Measurements from ENCODE around the gene PSMB7. TPM values are rescaled to one million over a fixed set of nuclear protein-coding genes. Genes with fewer than 3 reads are reported as not detected.
A peak's percentile ranks its signal among the peaks of the same experiment; 100 is the strongest.

PSMB7 gene
- total RNA-seq, 4 donors from 2014 or later: 74.7 to 181 (median 100) TPM

- H3K27ac ChIP-seq: peak overlapping the region in 1 of 4 donors; percentile 45
- no peaks in the 10 kb centered on the region for H3K27me3 ChIP-seq
- H3K4me3 ChIP-seq: no peak overlapping the region
- peaks cover 4 to 89% (median 11%) of the 10 kb centered on the region in 3 donors for H3K36me3 ChIP-seq
- TF ChIP-seq CTCF (IDR thresholded peaks at IDR 0.05): no peak
- no peak for TF ChIP-seq POLR2A (IDR thresholded peaks at IDR 0.05)
- TF ChIP-seq EP300 (IDR thresholded peaks at IDR 0.05): no peak
- H3K9me3 ChIP-seq: no peaks in the 10 kb centered on the region
- DNase-seq (ENCODE audit: low spot score in 2 of 2): no peak
- 87 to 91% methylated on average over 30 of the region's 34 CpGs for WGBS, 2 donors
- peaks cover 0 to 21% (median 10%) of the 10 kb centered on the region in 4 donors for H3K4me1 ChIP-seq
Observed at GRCh38 chr9:124346347-124347163, 68.7 kb downstream of the PSMB7 start.

- no peak for TF ChIP-seq POLR2A (IDR thresholded peaks at IDR 0.05)
- no peak for TF ChIP-seq EP300 (IDR thresholded peaks at IDR 0.05)
- no peak for TF ChIP-seq CTCF (IDR thresholded peaks at IDR 0.05)
- DNase-seq (ENCODE audit: low spot score in 2 of 2): no peak
- Histone ChIP-seq H3K4me3 (no peak overlapping the region), H3K27me3 (no peaks in the 10 kb centered on the region), H3K36me3 (peaks cover 4 to 87% (median 11%) of the 10 kb centered on the region in 3 donors), H3K27ac (peak overlapping the region in 1 of 4 donors; percentile 45), H3K4me1 (peaks cover 0 to 21% (median 10%) of the 10 kb centered on the region in 4 donors), H3K9me3 (no peaks in the 10 kb centered on the region)
- 62 to 78% methylated on average over 7 to 9 of the region's 9 CpGs for WGBS, 2 donors
Observed at GRCh38 chr9:124345751-124346281, 69.4 kb downstream of the PSMB7 start.

GRCh38 chr9:124345063-124345462, 70.2 kb downstream of the PSMB7 start:
- Histone ChIP-seq H3K4me1 (peaks cover 0 to 21% (median 10%) of the 10 kb centered on the region in 4 donors), H3K27me3 (no peaks in the 10 kb centered on the region), H3K27ac (peak overlapping the region in 2 of 4 donors; percentile 84 to 90), H3K36me3 (peaks cover 4 to 87% (median 11%) of the 10 kb centered on the region in 3 donors), H3K9me3 (no peaks in the 10 kb centered on the region), H3K4me3 (no peak overlapping the region)
- WGBS, 2 donors: 70 to 82% methylated on average over 14 of the region's 14 CpGs
- DNase-seq (ENCODE audit: low spot score in 2 of 2): no peak
- TF ChIP-seq POLR2A (IDR thresholded peaks at IDR 0.05): no peak
- no peak for TF ChIP-seq EP300 (IDR thresholded peaks at IDR 0.05)
- no peak for TF ChIP-seq CTCF (IDR thresholded peaks at IDR 0.05)

- H3K4me3 ChIP-seq: no peak overlapping the region
- H3K9me3 ChIP-seq: no peaks in the 10 kb centered on the region
- WGBS, 2 donors: 90 to 92% methylated on average over 22 to 28 of the region's 29 CpGs
- DNase-seq (ENCODE audit: low spot score in 2 of 2): no peak
- peak overlapping the region in 3 of 4 donors; percentile 43 to 90 (median 84) for H3K27ac ChIP-seq
- peaks cover 4 to 87% (median 11%) of the 10 kb centered on the region in 3 donors for H3K36me3 ChIP-seq
- TF ChIP-seq POLR2A (IDR thresholded peaks at IDR 0.05): no peak
- H3K4me1 ChIP-seq: peaks cover 0 to 21% (median 10%) of the 10 kb centered on the region in 4 donors
- H3K27me3 ChIP-seq: no peaks in the 10 kb centered on the region
Observed at GRCh38 chr9:124344291-124345050, 70.8 kb downstream of the PSMB7 start.

GRCh38 chr9:124343533-124344290, 71.5 kb downstream of the PSMB7 start:
- Histone ChIP-seq H3K36me3 (peaks cover 4 to 84% (median 11%) of the 10 kb centered on the region in 3 donors), H3K4me3 (no peak overlapping the region), H3K9me3 (no peaks in the 10 kb centered on the region), H3K27ac (peak overlapping the region; percentile 43 to 90 (median 74)), H3K4me1 (peaks cover 0 to 21% (median 10%) of the 10 kb centered on the region in 4 donors), H3K27me3 (no peaks in the 10 kb centered on the region)
- DNase-seq (ENCODE audit: low spot score in 2 of 2): no peak
- TF ChIP-seq CTCF (IDR thresholded peaks at IDR 0.05) (no peak), EP300 (IDR thresholded peaks at IDR 0.05) (no peak), POLR2A (IDR thresholded peaks at IDR 0.05) (no peak)
- 83 to 88% methylated on average over 17 to 21 of the region's 23 CpGs for WGBS, 2 donors
